Caco-2 (cell line): ENCODE results near the gene LMO3. TPM values are rescaled to one million over a fixed set of nuclear protein-coding genes. Genes with fewer than 3 reads are reported as not detected.

Experiments
- BruUV-seq: library from RNA; stranded (reverse); fragments of 400-500 nt; replicated peaks from 2 replicates; lab custom pipeline; 2021; lab: Mats Ljungman, UMichigan
- CTCF ChIA-PET: fragments of 300-600 bp; sonication (Branson Sonifier 250); formaldehyde crosslinking; loops from one replicate; lab custom pipeline; 2022; ENCODE audit warnings: antibody characterized with exemption; lab: Charles Lee
- POLR2A ChIA-PET: fragments of 300-600 bp; sonication (Branson Sonifier 250); formaldehyde crosslinking; loops from one replicate; lab custom pipeline; 2022; ENCODE audit warnings: antibody characterized with exemption; lab: Charles Lee
- DNase-seq, 2 experiments: peaks; one replicate each; pipeline versions ENCODE4 v3.0.0 to v3.0.0-alpha.2; 2020 to 2022
- H3K27me3 ChIP-seq: replicated peaks from 2 replicates; pipeline ENCODE4 v1.6.0; 2011; ENCODE audit warnings: low read length; ENCODE audit not compliant: control insufficient read depth, insufficient read depth
- H3K36me3 ChIP-seq: 2 replicates; pipeline ENCODE4 v1.5.1; 2011; ENCODE audit warnings: low read length; ENCODE audit not compliant: control insufficient read depth, insufficient read depth
- H3K4me1 ChIP-seq: fragments of 250-450 bp; sonication (Bioruptor Pico); 2 replicates; pipeline ENCODE4 v1.5.1; 2020; ENCODE audit warnings: mild to moderate bottlenecking
- H3K4me3 ChIP-seq: 2 replicates; pipeline ENCODE4 v1.5.1; 2011; ENCODE audit warnings: low read depth, mild to moderate bottlenecking, control low read depth, low read length
- H3K9me3 ChIP-seq: fragments of 250-450 bp; sonication (Bioruptor Pico); 2 replicates; pipeline ENCODE4 v1.5.1; 2020; ENCODE audit warnings: mild to moderate bottlenecking, moderate library complexity
- H3K27ac Mint-ChIP-seq: one replicate; pipeline ENCODE4 v1.8.0; 2022; ENCODE audit warnings: mixed read lengths; ENCODE audit not compliant: unreplicated experiment
- H3K27me3 Mint-ChIP-seq: one replicate; pipeline ENCODE4 v1.8.0; 2022; ENCODE audit warnings: mixed read lengths; ENCODE audit not compliant: insufficient read depth, unreplicated experiment
- H3K36me3 Mint-ChIP-seq: one replicate; pipeline ENCODE4 v1.8.0; 2022; ENCODE audit warnings: mild to moderate bottlenecking, mixed read lengths; ENCODE audit not compliant: insufficient read depth, unreplicated experiment
- H3K4me1 Mint-ChIP-seq: one replicate; pipeline ENCODE4 v1.8.0; 2022; ENCODE audit warnings: low read depth, mixed read lengths; ENCODE audit not compliant: unreplicated experiment
- H3K4me3 Mint-ChIP-seq: one replicate; pipeline ENCODE4 v1.8.0; 2022; ENCODE audit warnings: mild to moderate bottlenecking, moderate library complexity, mixed read lengths; ENCODE audit not compliant: unreplicated experiment
- H3K9me3 Mint-ChIP-seq: one replicate; pipeline ENCODE4 v1.8.0; 2022; ENCODE audit warnings: mixed read lengths; ENCODE audit not compliant: unreplicated experiment
- intact Hi-C: fragments of 100-400 bp; cut with micrococcal nuclease; formaldehyde crosslinking; loops from one replicate; pipeline ENCODE4 v1.10.0; 2022; ENCODE audit not compliant: unreplicated experiment
- total RNA-seq: library from RNA; stranded (reverse); gene quantifications from 2 replicates; pipeline ENCODE4 v1.2.3, GENCODE V29; 2022
- TF ChIP-seq, protein P1 (sequence below), 2 experiments: fragments of 200-600 bp in 1 of 2; IDR thresholded peaks; 1 replicate in 1 of 2; 2 replicates in 1 of 2; pipeline versions ENCODE4 v1.5.1 to v1.8.0; 2011 to 2022; ENCODE audit warnings: antibody characterized with exemption in 1 of 2, control low read depth in 1 of 2, inconsistent platforms in 1 of 2, low read depth in 1 of 2, low read length in 1 of 2, mild to moderate bottlenecking in 1 of 2, moderate library complexity in 1 of 2; ENCODE audit not compliant: insufficient read depth in 1 of 2, severe bottlenecking in 1 of 2, unreplicated experiment in 1 of 2

Gene LMO3
- total RNA-seq, 1 experiment from 2014 or later, result not detected

DNA sequence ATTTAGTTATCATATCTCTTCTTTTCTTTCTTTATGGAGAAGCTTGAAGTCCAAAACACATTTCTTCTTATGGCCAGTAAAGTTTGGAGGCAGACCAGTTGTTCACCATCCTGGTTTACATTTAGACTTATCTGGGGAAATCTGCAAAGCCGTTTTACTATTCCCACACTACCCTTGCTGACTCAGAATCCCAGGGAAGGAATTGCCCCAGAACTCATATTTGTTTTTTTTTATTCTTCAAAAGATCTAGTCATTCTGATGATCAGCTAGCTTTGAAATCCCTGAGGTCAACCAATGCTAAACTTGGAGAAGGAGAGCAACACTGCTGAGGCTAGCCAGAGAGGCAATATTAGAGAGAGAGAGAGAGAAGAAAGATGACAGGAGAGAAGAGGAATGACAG is 12.3 kb upstream of the LMO3 start:
- Histone ChIP-seq H3K4me1 (no peaks in the 10 kb centered on the region), H3K27me3 (no peaks in the 10 kb centered on the region), H3K4me3 (no peak overlapping the region), H3K9me3 (no peaks in the 10 kb centered on the region), H3K36me3 (no peaks in the 10 kb centered on the region)
- Mint-ChIP-seq H3K4me3 (no peak overlapping the region), H3K36me3 (no peaks in the 10 kb centered on the region), H3K4me1 (no peaks in the 10 kb centered on the region), H3K27ac (no peak overlapping the region), H3K9me3 (no peaks in the 10 kb centered on the region), H3K27me3 (peaks cover 6% of the 10 kb centered on the region)
- POLR2A ChIA-PET, result no interaction called here
- DNase-seq, result no peak
- CTCF ChIA-PET, result no interaction called here
- no TSS peak for BruUV-seq
- TF ChIP-seq, protein P1, sequence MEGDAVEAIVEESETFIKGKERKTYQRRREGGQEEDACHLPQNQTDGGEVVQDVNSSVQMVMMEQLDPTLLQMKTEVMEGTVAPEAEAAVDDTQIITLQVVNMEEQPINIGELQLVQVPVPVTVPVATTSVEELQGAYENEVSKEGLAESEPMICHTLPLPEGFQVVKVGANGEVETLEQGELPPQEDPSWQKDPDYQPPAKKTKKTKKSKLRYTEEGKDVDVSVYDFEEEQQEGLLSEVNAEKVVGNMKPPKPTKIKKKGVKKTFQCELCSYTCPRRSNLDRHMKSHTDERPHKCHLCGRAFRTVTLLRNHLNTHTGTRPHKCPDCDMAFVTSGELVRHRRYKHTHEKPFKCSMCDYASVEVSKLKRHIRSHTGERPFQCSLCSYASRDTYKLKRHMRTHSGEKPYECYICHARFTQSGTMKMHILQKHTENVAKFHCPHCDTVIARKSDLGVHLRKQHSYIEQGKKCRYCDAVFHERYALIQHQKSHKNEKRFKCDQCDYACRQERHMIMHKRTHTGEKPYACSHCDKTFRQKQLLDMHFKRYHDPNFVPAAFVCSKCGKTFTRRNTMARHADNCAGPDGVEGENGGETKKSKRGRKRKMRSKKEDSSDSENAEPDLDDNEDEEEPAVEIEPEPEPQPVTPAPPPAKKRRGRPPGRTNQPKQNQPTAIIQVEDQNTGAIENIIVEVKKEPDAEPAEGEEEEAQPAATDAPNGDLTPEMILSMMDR (IDR thresholded peaks at IDR 0.05; ENCODE audit: insufficient read depth in 1 of 2, low read depth in 1 of 2, low read length in 1 of 2, severe bottlenecking in 1 of 2, unreplicated experiment in 1 of 2), result no peak
- intact Hi-C loops, result no loop called here

DNA sequence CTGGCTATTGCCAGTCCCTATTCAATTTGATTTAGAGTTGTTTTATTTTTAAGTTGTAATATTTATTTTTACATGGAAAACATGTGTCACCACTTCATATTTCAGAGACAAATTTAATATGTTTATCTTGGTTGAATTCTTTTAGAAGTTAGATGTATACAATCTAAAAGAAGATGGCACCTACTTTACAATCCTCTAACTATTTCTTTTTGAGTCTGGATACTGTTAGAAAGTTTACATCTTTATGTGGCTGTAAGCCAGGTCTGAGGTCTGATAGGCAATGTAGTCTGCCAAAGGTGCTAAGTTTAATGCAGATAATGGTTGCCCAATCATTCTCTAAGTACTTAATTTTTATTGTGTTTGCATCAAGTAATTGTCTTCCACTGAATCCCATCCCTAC is 7.2 kb upstream of the LMO3 start:
- intact Hi-C loops, result no loop called here

DNA sequence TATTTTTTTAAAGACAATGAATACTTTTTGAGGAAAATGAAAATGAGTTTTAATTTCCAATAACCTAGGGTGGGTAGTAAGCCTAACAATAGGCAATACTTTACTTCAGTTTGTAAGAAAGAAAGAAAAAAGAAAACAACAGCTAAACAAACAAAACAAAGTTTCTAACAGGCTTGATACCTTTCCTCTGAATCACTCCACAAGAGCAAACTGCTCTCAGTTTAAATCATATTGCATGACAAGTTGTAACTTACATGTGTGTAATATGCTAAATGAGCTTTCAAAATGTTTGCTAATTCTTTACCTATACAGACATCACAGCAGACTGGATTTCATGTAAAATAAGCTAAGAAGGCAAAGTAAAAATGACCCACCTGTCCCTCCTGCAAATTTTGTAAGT is 6.7 kb upstream of the LMO3 start:
- POLR2A ChIA-PET, result interaction anchor here (0.6 kb wide), 1 partner anchor 8 kb away, joined by 6 read pairs; no protein-coding TSS in a partner anchor

More for the DNA sequence above, 7.2 kb upstream of the LMO3 start:
- no peaks in the 10 kb centered on the region for H3K4me1 Mint-ChIP-seq
- H3K9me3 Mint-ChIP-seq, result no peaks in the 10 kb centered on the region
- H3K27me3 Mint-ChIP-seq, result peaks cover 23% of the 10 kb centered on the region
- no peaks in the 10 kb centered on the region for H3K27me3 ChIP-seq
- no peak overlapping the region for H3K4me3 Mint-ChIP-seq
- H3K27ac Mint-ChIP-seq, result no peak overlapping the region
- no peaks in the 10 kb centered on the region for H3K36me3 Mint-ChIP-seq
- TF ChIP-seq, protein P1 (IDR thresholded peaks at IDR 0.05; ENCODE audit: insufficient read depth in 1 of 2, low read depth in 1 of 2, low read length in 1 of 2, severe bottlenecking in 1 of 2, unreplicated experiment in 1 of 2), result no peak
- BruUV-seq, result no TSS peak
- no peak overlapping the region for H3K4me3 ChIP-seq
- DNase-seq, result no peak
- no peaks in the 10 kb centered on the region for H3K36me3 ChIP-seq
- ChIA-PET CTCF (no interaction called here), POLR2A (interaction anchor here (0.6 kb wide), 1 partner anchor 9 kb away, joined by 6 read pairs; no protein-coding TSS in a partner anchor)
- H3K4me1 ChIP-seq, result no peaks in the 10 kb centered on the region
- no peaks in the 10 kb centered on the region for H3K9me3 ChIP-seq

More for the DNA sequence above, 6.7 kb upstream of the LMO3 start:
- H3K4me3 Mint-ChIP-seq, result no peak overlapping the region
- BruUV-seq, result no TSS peak
- H3K4me3 ChIP-seq, result no peak overlapping the region
- no peak for DNase-seq
- TF ChIP-seq, protein P1 (IDR thresholded peaks at IDR 0.05; ENCODE audit: insufficient read depth in 1 of 2, low read depth in 1 of 2, low read length in 1 of 2, severe bottlenecking in 1 of 2, unreplicated experiment in 1 of 2), result no peak
- peaks cover 2% of the 10 kb centered on the region; the same call in 1 of the 2 replicates for H3K27me3 ChIP-seq
- no peaks in the 10 kb centered on the region for H3K4me1 Mint-ChIP-seq
- H3K27ac Mint-ChIP-seq, result no peak overlapping the region
- no peaks in the 10 kb centered on the region for H3K36me3 ChIP-seq
- CTCF ChIA-PET, result no interaction called here
- no peaks in the 10 kb centered on the region for H3K9me3 Mint-ChIP-seq
- no peaks in the 10 kb centered on the region for H3K9me3 ChIP-seq
- peaks cover 28% of the 10 kb centered on the region for H3K27me3 Mint-ChIP-seq
- no peaks in the 10 kb centered on the region for H3K36me3 Mint-ChIP-seq
- intact Hi-C loops, result no loop called here
- H3K4me1 ChIP-seq, result no peaks in the 10 kb centered on the region
